Liver (tissue), 9 donors: ENCODE data around the gene PRTFDC1. TPM values are rescaled to one million over a fixed set of nuclear protein-coding genes. Genes with fewer than 3 reads are reported as not detected.

Experiments
- DNase-seq: peaks from one replicate; pipeline ENCODE4 v3.0.0-alpha.2; 2017; ENCODE audit warnings: low spot score
- H3K27ac ChIP-seq, 2 donors: one replicate each; pipeline ENCODE4 v1.7.0; 2013; ENCODE audit warnings: inconsistent platforms in 2 of 2, low read length in 2 of 2, control low read depth in 1 of 2, low read depth in 1 of 2, mild to moderate bottlenecking in 1 of 2
- H3K27me3 ChIP-seq, 4 donors: one replicate each; pipeline versions ENCODE4 v1.6.1 to v1.7.0; 2013; ENCODE audit warnings: low read length in 3 of 4, inconsistent platforms in 1 of 4, mild to moderate bottlenecking in 1 of 4, moderate library complexity in 1 of 4; ENCODE audit not compliant: control insufficient read depth in 4 of 4, insufficient read depth in 4 of 4
- H3K36me3 ChIP-seq, 4 donors: one replicate each; pipeline versions ENCODE4 v1.6.1 to v1.7.0; 2013; ENCODE audit warnings: low read length in 3 of 4, mild to moderate bottlenecking in 3 of 4, low read depth in 1 of 4, moderate library complexity in 1 of 4; ENCODE audit not compliant: control insufficient read depth in 4 of 4, insufficient read depth in 3 of 4
- H3K4me1 ChIP-seq, 4 donors: one replicate each; pipeline versions ENCODE4 v1.6.1 to v1.7.0; 2013; ENCODE audit warnings: low read length in 3 of 4, mild to moderate bottlenecking in 3 of 4, moderate library complexity in 1 of 4; ENCODE audit not compliant: control insufficient read depth in 4 of 4, insufficient read depth in 4 of 4
- H3K4me3 ChIP-seq, 3 donors: one replicate each; pipeline versions ENCODE4 v1.6.1 to v1.7.0; 2013; ENCODE audit warnings: low read length in 3 of 3, control low read depth in 1 of 3, low read depth in 1 of 3, mild to moderate bottlenecking in 1 of 3
- H3K9ac ChIP-seq, 2 donors: one replicate each; pipeline ENCODE4 v1.7.0; 2013; ENCODE audit warnings: low read length in 2 of 2, mild to moderate bottlenecking in 2 of 2, moderate library complexity in 2 of 2, control low read depth in 1 of 2, low read depth in 1 of 2
- H3K9me3 ChIP-seq, 4 donors: one replicate each; pipeline versions ENCODE4 v1.6.1 to v1.7.0; 2013; ENCODE audit warnings: low read length in 3 of 4; ENCODE audit not compliant: control insufficient read depth in 4 of 4
- ATF3 ChIP-seq: IDR thresholded peaks from 2 replicates; pipeline ENCODE4 v1.6.1; 2016; ENCODE audit warnings: antibody characterized with exemption
- CTCF ChIP-seq: fragments of 150-350 bp; IDR thresholded peaks from 2 replicates; pipeline ENCODE4 v1.5.1; 2017; ENCODE audit warnings: improper control_type of control experiment, low read depth, low read length; ENCODE audit not compliant: missing input control
- EGR1 ChIP-seq, 2 donors: IDR thresholded peaks; 2 replicates each; pipeline ENCODE4 v1.6.1; 2016 to 2018; ENCODE audit warnings: antibody characterized with exemption in 2 of 2, low read depth in 2 of 2
- FOXA1 ChIP-seq: IDR thresholded peaks from 2 replicates; pipeline ENCODE4 v1.6.1; 2016; ENCODE audit warnings: antibody characterized with exemption
- FOXA2 ChIP-seq: IDR thresholded peaks from 2 replicates; pipeline ENCODE4 v1.6.1; 2016; ENCODE audit warnings: antibody characterized with exemption
- GABPA ChIP-seq, 2 donors: IDR thresholded peaks in 1 of 2; conservative IDR thresholded peaks in 1 of 2; 2 replicates each; pipeline ENCODE4 v1.6.1; 2016; ENCODE audit warnings: antibody characterized with exemption in 2 of 2, mild to moderate bottlenecking in 1 of 2, moderate library complexity in 1 of 2
- HNF4A ChIP-seq, 2 donors: conservative IDR thresholded peaks; 2 replicates each; pipeline ENCODE4 v1.6.1; 2016; ENCODE audit warnings: antibody characterized with exemption in 2 of 2, mild to moderate bottlenecking in 2 of 2
- HNF4G ChIP-seq: IDR thresholded peaks from 2 replicates; pipeline ENCODE4 v1.6.1; 2016; ENCODE audit warnings: antibody characterized with exemption
- JUND ChIP-seq, 2 donors: IDR thresholded peaks; 2 replicates each; pipeline ENCODE4 v1.6.1; 2016; ENCODE audit warnings: antibody characterized with exemption in 2 of 2
- MAX ChIP-seq: IDR thresholded peaks from 2 replicates; pipeline ENCODE4 v1.6.1; 2016; ENCODE audit warnings: antibody characterized with exemption
- NR2F2 ChIP-seq: IDR thresholded peaks from 2 replicates; pipeline ENCODE4 v1.6.1; 2016; ENCODE audit warnings: antibody characterized with exemption
- RAD21 ChIP-seq, 2 donors: IDR thresholded peaks; 2 replicates each; pipeline ENCODE4 v1.6.1; 2016; ENCODE audit warnings: antibody characterized with exemption in 2 of 2, mild to moderate bottlenecking in 2 of 2
- REST ChIP-seq: IDR thresholded peaks from 2 replicates; pipeline ENCODE4 v1.6.1; 2016; ENCODE audit warnings: antibody characterized with exemption, mild to moderate bottlenecking
- RXRA ChIP-seq, 2 donors: IDR thresholded peaks; 2 replicates each; pipeline ENCODE4 v1.6.1; 2017 to 2018; ENCODE audit warnings: antibody characterized with exemption in 2 of 2, mild to moderate bottlenecking in 1 of 2
- SP1 ChIP-seq: IDR thresholded peaks from 2 replicates; pipeline ENCODE4 v1.6.1; 2018; ENCODE audit warnings: antibody characterized with exemption, mild to moderate bottlenecking
- TAF1 ChIP-seq: conservative IDR thresholded peaks from 2 replicates; pipeline ENCODE4 v1.6.1; 2016; ENCODE audit warnings: antibody characterized with exemption, mild to moderate bottlenecking
- YY1 ChIP-seq: IDR thresholded peaks from 2 replicates; pipeline ENCODE4 v1.6.1; 2016; ENCODE audit warnings: antibody characterized with exemption, mild to moderate bottlenecking
- ZBTB33 ChIP-seq: IDR thresholded peaks from 2 replicates; pipeline ENCODE4 v1.6.1; 2016; ENCODE audit warnings: antibody characterized with exemption
- WGBS: extraction: QIAGEN DNeasy Blood & Tissue Kit; methylation state at CpG from one replicate; pipeline ENCODE4 v1.1.7; 2013; 5-methylcytosine and 5-hydroxymethylcytosine counted together
- polyA plus RNA-seq, 2 donors: library from polyadenylated mRNA; stranded (reverse) in 1 of 2; unstranded in 1 of 2; fragments of 200-250 nt in 1 of 2; fragments of >200 nt in 1 of 2; fragmentation: Nextera tagmentation in 1 of 2; extraction: Ambion mirVana in 1 of 2; gene quantifications; one replicate each; pipeline versions ENCODE4 v1.2.1 to v1.2.3, GENCODE V29; 2013 to 2015
- total RNA-seq, 2 donors: library from RNA; depleted of rRNA; stranded (reverse); fragments of >200 nt; gene quantifications; one replicate each; pipeline ENCODE4 v1.2.3, GENCODE V29; 2014
- donor health status: healthy.
- donor health status: healthy.
- donor health status: healthy.
- donor health status: healthy.
- donor health status: healthy.

The PRTFDC1 gene
- total and polyA plus RNA-seq, 4 donors: 0.93 to 3.1 (median 1.9) TPM

GRCh38 chr10:24843256-24843655, 109.2 kb downstream of the PRTFDC1 start:
- 50% methylated on average over 2 of the region's 2 CpGs for WGBS
- no peak for DNase-seq
- Histone ChIP-seq H3K27me3 (no peaks in the 10 kb centered on the region), H3K4me1 (no peaks in the 10 kb centered on the region), H3K9ac (no peak overlapping the region), H3K27ac (no peak overlapping the region), H3K4me3 (no peak overlapping the region), H3K36me3 (no peaks in the 10 kb centered on the region), H3K9me3 (no peaks in the 10 kb centered on the region)
- no peak for TF ChIP-seq YY1
- TF ChIP-seq RXRA (IDR thresholded peaks at IDR 0.05): no peak
- TF ChIP-seq GABPA (IDR thresholded peaks at IDR 0.05 in 1 of 2, conservative IDR thresholded peaks at IDR 0.05 in 1 of 2): no peak

GRCh38 chr10:24842856-24843255, 109.5 kb downstream of the PRTFDC1 start:
- H3K27ac ChIP-seq: no peak overlapping the region
- WGBS: 65% methylated on average over 2 of the region's 2 CpGs
- no peak for TF ChIP-seq FOXA2
- no peak for TF ChIP-seq SP1
- no peak for TF ChIP-seq EGR1 (IDR thresholded peaks at IDR 0.05; ENCODE audit: low read depth in 2 of 2)
- TF ChIP-seq NR2F2: no peak
- TF ChIP-seq RXRA (IDR thresholded peaks at IDR 0.05): no peak
- no peak for TF ChIP-seq ZBTB33
- TF ChIP-seq MAX: no peak
- TF ChIP-seq GABPA (IDR thresholded peaks at IDR 0.05 in 1 of 2, conservative IDR thresholded peaks at IDR 0.05 in 1 of 2): no peak
- no peak for TF ChIP-seq CTCF
- no peak for TF ChIP-seq RAD21 (IDR thresholded peaks at IDR 0.05)
- TF ChIP-seq FOXA1: no peak
- no peak for TF ChIP-seq HNF4A (conservative IDR thresholded peaks at IDR 0.05)
- TF ChIP-seq HNF4G: no peak
- no peak for TF ChIP-seq REST
- no peak for TF ChIP-seq TAF1
- TF ChIP-seq ATF3: no peak
- TF ChIP-seq JUND (IDR thresholded peaks at IDR 0.05): no peak
- no peak for TF ChIP-seq YY1

More at GRCh38 chr10:24842856-24843255, 109.5 kb downstream of the PRTFDC1 start:
- Histone ChIP-seq H3K4me1 (no peaks in the 10 kb centered on the region), H3K36me3 (no peaks in the 10 kb centered on the region), H3K27me3 (no peaks in the 10 kb centered on the region), H3K9me3 (no peaks in the 10 kb centered on the region), H3K9ac (no peak overlapping the region), H3K4me3 (no peak overlapping the region)
- no peak for DNase-seq
